Left forelimb (tissue), 1 donor: ENCODE data around the gene HNRNPUL2.
A peak's percentile ranks its signal among the peaks of the same experiment; 100 is the strongest.

Experiments
- DNase-seq: peaks from one replicate; pipeline ENCODE4 v3.0.0-alpha.2; 2018; ENCODE audit warnings: low spot score

The HNRNPUL2 gene

GRCh38 chr11:62667460-62667859, 59.8 kb downstream of the HNRNPUL2 start:
- DNase-seq, result no peak

GRCh38 chr11:62666259-62666926, 60.9 kb downstream of the HNRNPUL2 start:
- no peak for DNase-seq

GRCh38 chr11:62665599-62666258, 61.5 kb downstream of the HNRNPUL2 start:
- no peak for DNase-seq

GRCh38 chr11:62665075-62665598, 62.1 kb downstream of the HNRNPUL2 start, which contains the start of the genes C11orf98 and CSKMT:
Gene C11orf98 (minus strand): TSS chr11:62665210. CDS start chr11:62665169, 41 bp downstream.
Gene CSKMT (plus strand): TSS chr11:62665312. CDS start chr11:62665880, 568 bp downstream.
- DNase-seq, result peak; percentile 99

GRCh38 chr11:62664405-62665074, 62.7 kb downstream of the HNRNPUL2 start:
- no peak for DNase-seq
